GM13976 (cell line): Measurements from ENCODE around the gene MED10.

ENCODE experiments used
- DNase-seq: peaks from one replicate; pipeline ENCODE4 v3.0.0; 2012; ENCODE audit warnings: low spot score
- in situ Hi-C: fragments of 300-500 bp; cut with MboI; formaldehyde crosslinking; loops from one replicate; pipeline ENCODE4 v1.12.0; 2022; ENCODE audit warnings: low sequenced_read_pairs, mixed read lengths, inconsistent platforms; ENCODE audit not compliant: unreplicated experiment
- TF ChIP-seq, protein P1 (sequence below): IDR thresholded peaks from 2 replicates; pipeline ENCODE4 v1.5.1; 2012; ENCODE audit warnings: borderline replicate concordance, mild to moderate bottlenecking; ENCODE audit not compliant: insufficient read depth; ENCODE audit errors: extremely low read depth, missing control alignments, control extremely low read depth

MED10 gene

DNA sequence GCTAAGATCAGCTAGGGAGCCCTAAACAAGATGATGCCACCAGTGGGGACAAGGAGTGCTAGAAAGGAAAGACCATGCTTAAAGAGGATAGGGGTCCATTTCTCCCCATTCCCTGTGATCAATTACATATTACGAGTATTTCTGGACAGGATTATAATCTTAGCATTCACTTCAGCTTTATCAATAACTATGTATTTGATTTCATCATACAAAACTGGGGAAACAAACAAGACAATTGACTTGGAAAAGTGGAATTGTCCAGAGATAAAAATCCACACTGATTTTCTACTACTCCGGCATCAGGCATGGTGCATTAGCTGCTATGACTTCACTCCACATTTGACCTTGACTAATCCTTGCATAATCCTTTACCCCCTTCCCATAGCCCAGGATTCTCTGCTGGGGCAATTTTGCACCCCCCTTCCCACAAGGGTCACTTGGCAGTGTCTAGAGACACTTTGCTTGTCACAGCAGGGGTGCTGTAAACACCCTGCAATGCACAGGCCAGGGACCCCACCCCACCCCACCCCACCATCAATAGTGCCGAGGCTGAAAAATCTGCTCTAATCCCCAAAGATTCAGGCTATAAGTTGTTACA, 40.4 kb upstream of the MED10 start:
- DNase-seq: no peak
- TF ChIP-seq, protein P1, sequence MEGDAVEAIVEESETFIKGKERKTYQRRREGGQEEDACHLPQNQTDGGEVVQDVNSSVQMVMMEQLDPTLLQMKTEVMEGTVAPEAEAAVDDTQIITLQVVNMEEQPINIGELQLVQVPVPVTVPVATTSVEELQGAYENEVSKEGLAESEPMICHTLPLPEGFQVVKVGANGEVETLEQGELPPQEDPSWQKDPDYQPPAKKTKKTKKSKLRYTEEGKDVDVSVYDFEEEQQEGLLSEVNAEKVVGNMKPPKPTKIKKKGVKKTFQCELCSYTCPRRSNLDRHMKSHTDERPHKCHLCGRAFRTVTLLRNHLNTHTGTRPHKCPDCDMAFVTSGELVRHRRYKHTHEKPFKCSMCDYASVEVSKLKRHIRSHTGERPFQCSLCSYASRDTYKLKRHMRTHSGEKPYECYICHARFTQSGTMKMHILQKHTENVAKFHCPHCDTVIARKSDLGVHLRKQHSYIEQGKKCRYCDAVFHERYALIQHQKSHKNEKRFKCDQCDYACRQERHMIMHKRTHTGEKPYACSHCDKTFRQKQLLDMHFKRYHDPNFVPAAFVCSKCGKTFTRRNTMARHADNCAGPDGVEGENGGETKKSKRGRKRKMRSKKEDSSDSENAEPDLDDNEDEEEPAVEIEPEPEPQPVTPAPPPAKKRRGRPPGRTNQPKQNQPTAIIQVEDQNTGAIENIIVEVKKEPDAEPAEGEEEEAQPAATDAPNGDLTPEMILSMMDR: no peak
- in situ Hi-C loops: no loop called here

DNA sequence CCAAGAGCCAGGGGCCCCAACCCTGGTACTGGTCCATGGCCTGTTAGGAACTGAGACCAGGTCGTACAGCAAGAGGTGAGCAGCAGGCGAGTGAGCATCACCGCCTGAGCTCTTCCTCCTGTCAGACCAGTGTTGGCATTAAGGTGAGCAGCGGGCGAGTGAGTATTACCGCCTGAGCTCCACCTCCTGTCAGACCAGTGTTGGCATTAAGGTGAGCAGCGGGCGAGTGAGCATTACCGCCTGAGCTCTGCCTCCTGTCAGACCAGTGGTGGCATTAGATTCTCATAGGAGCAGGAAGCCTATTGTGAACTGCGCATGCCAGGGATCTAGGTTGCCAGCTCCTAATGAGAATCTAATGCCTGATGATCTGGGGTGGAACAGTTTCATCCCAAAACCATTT, 39.3 kb upstream of the MED10 start:
- DNase-seq: no peak
- in situ Hi-C loops: no loop called here
- TF ChIP-seq, protein P1: no peak

DNA sequence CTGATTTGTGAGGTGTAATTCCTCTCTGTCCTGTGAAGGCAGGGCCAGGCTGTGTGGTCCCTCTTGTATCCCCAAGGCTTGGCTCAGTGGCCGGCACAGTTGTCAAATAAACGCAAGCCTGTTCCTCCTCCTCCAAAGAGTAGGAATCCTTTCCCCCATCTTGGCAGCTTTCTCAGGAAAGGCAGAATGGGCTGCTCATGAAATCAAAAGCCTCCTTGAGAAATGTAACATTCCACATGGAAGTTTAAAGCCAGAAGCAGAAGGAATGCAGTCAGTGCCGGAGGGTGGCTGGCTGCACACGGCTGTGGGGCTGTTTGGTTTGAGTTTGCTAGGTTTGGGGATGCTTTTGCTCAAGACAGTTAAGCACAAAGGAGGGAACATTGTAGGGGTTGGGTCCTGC, 34.5 kb upstream of the MED10 start:
- TF ChIP-seq, protein P1: no peak
- in situ Hi-C loops: no loop called here
- no peak for DNase-seq

DNA sequence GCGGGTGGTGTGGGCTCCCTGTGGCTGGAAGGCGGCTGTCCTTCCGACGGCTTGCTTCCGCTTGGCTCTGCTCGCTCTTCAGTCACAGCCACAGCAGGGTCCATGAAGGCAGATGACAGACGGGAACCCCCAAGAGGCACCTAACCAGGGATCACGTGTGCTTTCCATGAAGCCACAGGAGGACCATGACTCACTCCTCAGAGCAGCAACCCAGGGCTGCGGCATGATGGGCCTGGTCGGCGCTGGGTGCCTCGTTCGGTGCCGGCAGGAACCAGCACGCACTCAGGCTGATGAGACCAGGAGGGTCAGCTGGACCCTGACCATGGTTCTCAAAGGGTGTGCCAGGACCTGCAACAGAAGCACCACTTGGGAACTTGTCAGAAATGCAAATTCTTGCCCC, 32.8 kb upstream of the MED10 start:
- in situ Hi-C loops: no loop called here
- no peak for DNase-seq
- TF ChIP-seq, protein P1: no peak

DNA sequence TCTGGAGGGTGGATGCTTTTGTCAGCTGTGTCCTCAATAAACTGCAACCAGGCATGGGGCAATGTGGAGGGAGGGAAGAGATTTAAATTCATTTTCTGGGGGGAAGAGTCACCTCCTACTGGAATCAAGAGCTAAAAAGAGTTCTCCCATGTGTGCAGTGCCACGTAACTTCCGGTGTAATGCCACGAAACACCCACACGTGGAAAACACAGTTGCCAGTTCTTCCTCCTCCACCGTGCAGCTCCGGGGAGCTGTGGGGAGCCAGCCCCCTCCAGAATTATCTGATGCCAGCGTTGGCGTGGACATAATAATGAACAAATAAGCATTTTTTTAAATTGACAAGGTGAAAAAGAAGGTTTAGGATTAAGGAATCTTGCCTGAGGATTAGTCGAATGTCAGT, 32.1 kb upstream of the MED10 start:
- in situ Hi-C loops: no loop called here
- DNase-seq: no peak
- TF ChIP-seq, protein P1: no peak

DNA sequence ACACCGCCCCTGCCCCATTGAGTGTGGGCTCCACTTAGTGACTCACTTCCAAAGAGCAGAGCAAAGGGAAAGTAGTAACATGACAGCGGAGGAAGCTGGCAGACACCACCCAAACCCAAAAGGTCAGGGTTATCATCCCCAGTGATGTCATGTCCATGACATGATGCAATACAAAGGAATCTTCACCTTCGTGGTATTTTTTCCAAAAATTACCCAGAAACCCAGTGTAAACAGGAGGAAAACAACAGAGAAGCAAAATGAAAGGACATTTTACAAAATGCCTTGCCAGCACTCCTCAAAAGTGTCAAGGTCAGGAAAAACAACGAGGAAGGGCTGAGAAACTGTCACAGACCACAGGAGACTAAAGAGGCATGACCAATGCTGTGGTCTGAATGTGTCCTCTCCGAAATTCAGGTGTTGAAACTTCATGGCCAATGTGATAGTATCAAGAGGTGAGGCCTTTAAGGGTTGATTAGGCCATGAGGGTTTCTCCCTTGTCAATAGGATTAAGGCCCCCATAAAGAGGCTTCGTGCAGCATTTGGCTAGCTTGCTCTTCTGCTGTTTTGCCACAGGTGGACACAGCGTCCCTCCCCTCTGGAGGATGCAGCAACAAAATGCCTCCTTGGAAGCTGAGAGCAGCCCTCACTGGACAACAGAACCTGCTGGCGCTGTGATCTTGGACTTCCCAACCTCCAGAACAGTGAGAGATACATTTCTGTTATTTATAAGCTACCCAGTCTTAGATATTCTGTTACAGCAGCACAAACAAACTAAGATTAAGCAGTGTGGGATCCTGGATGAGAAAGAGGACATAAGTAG, 30.5 kb upstream of the MED10 start:
- in situ Hi-C loops: no loop called here
- TF ChIP-seq, protein P1: no peak
- no peak for DNase-seq
